Measurements from ENCODE around the gene STX7.
A peak's percentile ranks its signal among the peaks of the same experiment; 100 is the strongest.

STX7 gene

DNA sequence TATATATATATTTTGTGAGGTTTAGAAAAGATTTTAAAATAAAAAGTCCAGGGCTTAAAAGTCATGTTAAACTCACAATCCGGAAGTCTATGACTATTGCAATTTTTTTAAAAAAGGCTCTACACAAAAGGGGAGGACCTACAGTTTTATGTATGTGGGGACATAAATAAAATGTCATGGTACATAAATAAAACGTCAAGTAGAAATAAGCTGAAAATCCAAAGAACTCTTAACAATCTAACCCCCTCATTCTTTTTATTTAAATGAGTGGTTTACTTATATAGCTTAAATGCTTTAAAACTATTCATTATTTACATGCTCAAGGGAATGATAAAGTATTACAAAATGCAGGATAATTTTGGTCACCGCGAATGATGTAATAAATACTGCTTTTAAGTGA lies 36.2 kb downstream of the STX7 start:
- no peak for DNase-seq (ENCODE audit: low read depth)

DNA sequence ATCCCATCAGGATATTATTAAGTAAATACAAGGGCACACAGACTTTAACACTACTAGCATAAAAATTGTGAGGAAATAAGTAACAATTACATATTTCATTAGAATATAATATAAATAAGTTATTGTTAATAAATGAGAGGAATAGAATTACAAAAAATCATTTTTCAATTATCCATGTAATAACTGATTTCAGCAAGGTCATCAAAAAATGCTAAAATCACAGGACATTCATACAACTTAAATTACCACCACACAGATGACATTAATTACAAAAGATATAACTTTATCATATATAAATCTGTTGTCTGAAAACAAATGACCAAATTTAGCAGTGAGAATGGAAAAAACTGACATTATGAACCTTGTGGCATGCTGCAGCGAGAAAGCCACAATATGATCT lies 37.0 kb downstream of the STX7 start:
- DNase-seq (ENCODE audit: low read depth), result no peak

DNA sequence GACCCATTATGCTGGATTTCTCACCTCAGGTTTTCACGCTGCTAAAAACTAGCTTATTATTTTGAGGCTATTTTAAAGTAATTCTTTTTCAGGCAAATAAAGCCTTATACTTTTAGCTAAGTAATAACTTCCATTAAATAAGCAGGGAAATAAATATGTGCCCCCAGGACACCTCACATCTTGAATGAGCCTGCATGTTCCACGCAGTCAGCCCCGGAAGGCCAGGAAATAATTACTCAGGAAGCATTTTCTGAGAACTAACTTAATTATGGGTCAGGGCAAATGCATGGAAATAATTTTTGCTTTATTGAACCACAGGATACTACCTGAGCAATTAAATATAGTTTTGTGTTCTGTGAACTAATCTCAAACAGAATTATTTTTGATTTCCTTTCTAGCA lies 41.1 kb downstream of the STX7 start:
- DNase-seq (ENCODE audit: low read depth), result no peak

DNA sequence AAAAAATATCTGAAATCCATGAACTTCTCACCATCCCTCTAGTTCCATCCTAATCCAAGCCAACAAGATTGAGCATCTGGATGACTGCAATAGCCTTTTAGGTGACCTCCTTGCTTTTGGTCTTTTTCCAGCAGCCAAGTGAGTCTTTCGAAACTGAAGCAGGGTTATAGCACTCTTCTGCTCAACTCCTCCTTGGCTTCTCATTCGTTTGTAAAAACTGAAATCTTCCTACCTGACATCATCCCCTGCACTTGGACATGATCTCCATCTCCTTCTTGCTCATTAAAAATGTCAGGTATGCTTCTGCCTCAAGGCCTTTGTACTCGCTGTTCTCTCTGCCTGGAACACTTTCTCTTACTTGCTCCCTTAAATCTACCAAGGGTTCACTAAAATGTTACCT lies 46.0 kb downstream of the STX7 start:
- DNase-seq (ENCODE audit: low read depth), result no peak

DNA sequence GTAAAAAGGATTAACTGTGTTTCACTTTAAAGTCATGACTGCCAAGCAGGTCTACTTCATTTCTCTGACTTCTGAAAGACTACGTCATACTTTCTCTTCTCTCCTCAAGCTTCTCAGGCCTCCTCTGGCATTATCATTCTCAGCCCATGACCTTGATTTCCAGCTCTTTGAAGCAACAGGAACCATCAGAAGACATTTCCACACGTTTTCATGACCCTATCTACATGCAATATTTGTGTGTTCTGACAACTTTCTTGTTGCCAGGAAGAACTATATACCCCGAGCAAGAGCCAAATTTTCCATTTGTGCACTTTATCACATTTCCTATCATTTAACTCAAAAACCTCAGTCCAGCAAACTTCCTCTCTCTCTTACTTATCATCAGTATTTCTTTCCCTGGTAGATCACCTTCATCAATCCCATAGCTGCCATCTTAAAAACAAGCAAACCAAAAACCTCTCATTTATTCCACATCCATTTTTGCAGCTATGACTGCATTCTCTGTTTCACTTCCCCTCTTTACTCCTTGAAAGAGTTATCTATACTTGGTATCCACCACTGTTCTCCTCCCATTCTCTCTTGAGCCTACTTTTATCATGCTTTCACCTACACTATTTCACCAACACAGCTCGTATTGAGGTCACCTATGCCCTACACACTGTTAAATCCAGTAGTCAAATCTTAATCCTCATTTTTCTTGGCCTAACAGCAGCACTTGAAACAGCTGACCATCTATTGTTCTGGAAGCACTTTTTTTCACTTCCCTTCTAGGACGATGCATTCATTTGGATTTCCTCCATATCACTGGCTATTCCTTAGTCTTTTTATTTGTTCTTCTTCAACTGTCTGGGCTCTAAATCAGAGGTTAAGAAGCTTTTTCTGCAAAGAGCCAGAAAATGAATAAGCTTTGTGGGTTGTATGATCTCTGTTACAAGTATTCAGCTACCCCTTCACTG lies 47.1 kb downstream of the STX7 start:
- no peak for DNase-seq (ENCODE audit: low read depth)

DNA sequence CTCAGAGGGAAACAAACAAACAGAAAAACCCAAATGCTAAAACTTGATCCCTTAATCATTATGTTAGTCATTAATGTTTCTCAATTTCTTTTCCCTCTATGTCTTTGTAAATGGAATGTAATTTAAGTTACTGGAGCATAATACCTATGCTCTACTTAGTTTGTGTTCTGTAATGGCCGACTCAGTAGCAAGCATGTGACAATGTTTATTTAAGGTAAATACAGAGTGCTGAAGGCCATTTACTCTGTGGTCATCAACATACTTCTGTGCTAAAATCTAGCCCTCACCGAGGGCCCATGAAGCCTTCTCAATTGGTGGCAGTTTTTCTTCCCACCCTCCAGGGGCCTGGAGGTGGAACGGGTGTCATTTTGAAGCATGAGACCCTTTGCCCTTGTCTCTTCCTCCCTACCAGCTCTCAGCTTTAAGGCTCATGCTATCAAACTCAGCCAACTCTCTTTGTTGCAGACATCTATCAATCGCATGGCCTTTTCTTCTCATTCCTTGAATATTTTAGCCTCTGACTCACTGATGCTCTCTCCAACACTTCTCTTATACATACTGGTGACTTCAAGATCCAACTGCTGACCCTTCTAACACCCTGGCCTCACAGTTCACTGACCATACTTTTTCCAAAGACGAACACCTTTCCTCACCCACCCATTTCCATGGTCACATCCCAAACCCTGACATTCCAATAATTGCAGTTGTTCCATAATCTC lies 48.2 kb downstream of the STX7 start:
- peak; percentile 64 for DNase-seq (ENCODE audit: low read depth)

DNA sequence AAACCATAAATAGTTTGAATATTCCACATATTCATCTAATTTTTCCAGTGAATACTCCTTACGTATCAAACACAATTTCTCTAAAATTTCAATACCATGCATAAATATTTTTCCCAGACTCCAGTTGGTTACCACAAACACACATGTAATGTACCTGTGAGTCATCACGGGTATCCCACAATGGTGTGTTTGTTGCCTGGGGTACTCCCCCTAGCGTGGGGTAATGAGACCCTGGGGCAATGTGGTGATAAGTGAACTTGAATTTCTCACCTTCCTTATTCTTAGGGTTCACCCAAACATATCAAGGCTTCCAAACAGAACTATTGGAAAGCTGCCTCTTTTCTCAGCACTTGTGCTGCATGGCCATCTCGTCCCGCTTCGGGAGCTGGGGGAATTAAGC lies 51.0 kb downstream of the STX7 start:
- no peak for DNase-seq (ENCODE audit: low read depth)

DNA sequence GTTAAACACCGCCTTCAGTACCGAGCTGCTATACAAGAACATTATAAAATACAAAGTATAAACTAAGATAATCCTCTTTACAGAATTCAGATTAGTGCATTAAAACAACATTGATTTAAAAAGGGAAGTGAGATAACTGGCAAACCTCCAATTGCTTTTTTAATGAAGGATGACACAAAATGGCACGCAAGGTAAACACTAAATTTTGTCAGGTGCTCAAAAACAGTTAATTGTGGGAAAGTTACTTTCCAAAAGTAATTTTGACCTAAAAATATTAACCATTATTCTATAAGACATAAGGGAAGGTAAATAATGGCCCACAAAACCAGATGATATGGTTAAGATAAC lies 53.3 kb downstream of the STX7 start:
- no peak for DNase-seq (ENCODE audit: low read depth)

DNA sequence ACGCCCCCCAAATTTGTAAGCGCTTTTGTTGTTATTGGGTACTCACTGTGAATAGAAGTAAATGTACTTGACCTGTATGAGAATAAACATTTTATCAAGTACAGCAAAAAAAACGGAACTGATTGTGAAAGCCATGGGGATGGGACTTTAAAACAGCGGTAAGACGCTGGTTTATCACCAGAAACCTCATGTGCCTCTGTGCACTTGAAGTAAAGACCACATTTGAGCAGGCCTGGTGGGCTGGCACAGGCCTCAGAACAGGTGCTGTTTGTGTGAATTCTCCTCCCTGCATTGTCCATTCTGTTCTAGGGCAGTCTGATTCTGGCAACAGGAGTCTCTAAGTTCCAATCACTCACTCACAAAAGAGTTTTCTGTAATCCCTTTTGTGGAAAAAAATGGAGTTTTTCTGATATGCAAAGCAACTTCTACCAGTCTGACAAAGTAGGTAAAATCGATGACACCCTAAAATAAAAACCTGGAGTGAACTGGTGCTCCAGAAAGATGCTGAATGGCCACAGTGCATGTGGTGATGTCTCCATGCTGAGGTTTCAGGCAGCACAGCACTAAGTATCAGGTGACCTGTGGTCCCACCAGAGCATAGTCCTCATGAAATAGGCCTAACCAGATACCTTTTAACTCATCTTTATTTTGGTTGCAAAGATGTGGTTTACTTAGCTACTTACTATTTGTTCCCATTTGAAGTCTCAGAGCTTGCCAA lies 53.9 kb downstream of the STX7 start:
- no peak for DNase-seq (ENCODE audit: low read depth)

DNA sequence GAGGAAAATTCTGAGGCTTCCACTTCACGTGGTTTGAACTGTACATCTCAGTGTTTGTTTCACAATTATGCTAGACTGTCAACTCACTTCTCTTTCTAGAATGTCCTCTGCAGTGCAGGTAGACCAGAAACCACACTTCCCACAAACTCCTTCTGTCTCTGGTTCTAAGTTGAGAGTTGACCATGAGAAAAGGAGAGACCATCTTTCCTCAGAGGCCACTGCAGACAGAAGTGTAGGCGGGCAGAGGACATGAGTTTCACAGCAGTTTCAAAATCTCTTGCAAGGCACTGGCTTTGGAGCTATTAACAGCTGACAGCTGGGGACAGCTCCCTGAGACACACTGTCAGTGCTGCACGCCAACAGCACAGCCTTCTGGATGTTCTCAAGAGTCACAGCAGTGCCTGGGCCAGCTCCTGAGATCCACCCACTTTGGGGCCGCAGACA lies 56.2 kb downstream of the STX7 start:
- DNase-seq (ENCODE audit: low read depth), result no peak

DNA sequence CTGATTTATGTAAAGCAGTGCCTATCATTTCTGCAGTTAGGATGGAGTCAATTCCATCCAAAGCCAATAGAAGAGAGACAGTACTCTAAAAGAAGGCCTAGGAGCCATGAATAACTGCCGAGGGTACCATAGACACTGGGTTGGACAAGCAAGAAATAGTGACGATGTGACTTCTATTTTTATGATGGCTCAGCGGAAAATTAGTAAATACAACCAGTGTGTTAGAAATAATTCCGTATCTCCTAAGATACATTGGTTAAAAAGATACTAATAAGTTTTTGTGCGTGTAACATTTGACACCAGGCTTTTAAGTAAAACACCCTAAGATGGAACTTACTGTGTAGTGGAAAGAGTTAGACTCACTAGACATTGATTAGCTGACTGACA lies 66.1 kb downstream of the STX7 start:
- DNase-seq (ENCODE audit: low read depth), result no peak

DNA sequence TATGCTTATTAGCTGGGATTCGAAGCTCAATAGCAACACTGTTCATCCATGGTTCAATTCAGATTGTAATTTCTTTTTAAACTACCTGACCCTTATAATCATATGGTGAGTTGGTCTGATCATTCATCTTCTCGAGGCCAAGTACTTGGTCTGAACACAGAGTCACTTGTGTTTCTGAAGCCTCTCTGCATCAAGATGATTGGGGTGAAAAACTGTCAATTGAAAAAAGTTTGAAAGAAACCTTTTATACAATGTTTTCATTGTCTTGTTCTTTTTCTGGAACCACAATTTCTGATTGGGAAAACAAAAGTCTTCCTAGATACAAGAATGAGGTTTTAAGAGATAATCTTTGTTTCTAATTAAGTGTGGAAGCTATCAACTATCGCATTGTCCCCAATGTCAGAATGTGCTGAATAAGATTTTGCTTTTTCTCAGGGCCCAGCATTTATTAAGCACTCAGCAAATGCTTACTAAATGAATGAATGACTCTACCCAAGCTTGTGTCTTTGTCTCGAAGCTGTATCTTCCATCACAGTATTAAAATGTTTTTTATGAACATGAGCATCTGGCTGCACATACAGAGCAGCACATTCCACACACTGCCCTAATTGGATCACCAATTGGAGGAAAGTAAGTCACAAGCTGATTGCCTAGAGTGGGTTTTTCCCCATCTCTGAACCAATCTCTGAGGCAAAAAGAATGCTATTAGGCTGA lies 66.6 kb downstream of the STX7 start:
- no peak for DNase-seq (ENCODE audit: low read depth)

DNA sequence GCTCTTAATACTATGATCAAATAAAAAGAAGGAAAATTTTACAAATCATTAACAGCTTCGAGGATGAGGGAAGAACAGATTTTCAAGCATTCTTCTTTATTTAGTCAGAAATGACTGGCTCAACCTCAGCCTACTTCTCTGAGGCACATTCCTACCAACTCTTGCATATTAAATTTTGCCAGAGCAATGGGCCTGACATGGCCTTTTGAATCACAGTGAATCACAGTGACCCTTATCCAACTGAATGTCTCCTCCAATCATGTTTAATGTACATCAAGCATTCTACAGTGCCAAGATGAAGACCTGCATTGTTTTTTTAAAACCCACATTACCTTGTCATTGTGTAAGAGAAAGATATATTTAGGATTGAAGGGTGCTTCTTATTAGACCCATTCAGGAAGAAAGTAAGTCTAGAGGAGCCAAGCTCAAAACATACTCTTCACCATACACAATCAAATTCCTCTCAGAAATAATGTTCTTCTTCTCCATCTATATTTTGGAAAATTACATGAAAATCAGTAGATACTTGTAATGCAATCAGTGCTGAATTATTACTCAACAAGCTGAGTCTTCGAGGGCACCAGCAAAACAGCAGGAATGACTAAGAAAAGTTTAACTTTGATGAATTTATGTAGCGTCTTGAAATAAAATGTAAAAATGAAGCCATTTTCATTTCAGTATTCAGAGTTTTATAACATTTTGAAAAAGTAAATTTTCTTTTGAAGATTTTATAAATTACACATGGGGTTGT lies 67.5 kb downstream of the STX7 start:
- peak; percentile 73 for DNase-seq (ENCODE audit: low read depth)

DNA sequence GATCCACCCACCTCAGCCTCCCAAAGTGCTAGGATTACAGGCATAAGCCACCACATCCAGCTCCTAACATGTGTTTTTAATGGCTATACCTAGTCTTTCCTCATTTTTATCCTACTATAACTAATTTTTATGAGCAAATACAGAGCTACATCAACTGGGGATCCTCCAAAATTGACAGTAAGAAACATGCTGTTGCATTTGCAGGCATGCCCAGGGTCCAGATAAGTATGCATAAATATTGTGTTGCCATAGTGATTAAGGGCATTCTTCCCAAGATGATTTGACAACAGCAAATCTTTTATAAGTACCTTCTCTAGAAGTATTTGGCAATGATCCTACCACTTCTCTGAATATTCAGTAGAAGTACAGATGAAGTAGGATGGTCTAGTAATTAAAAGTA lies 69.7 kb downstream of the STX7 start:
- no peak for DNase-seq (ENCODE audit: low read depth)

DNA sequence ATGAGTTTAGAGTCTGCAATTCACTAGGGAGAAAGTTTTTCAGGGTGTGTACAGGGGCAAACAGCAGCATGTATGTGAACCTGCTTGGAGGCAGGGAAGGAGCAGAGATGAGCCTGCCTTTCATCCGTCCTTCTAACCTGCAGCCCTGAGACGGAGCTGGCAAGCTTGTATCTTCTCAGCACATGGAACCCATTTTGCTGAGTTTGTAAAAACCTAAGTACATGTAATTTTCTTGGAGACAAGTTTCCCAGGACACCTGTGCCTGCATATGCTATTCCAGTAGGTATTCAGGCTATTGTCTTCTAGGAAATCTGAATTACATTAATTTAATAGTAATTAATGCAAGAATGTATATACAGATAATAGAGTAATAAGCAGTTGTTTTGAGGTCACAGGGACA lies 82.8 kb downstream of the STX7 start:
- DNase-seq (ENCODE audit: low read depth), result no peak

DNA sequence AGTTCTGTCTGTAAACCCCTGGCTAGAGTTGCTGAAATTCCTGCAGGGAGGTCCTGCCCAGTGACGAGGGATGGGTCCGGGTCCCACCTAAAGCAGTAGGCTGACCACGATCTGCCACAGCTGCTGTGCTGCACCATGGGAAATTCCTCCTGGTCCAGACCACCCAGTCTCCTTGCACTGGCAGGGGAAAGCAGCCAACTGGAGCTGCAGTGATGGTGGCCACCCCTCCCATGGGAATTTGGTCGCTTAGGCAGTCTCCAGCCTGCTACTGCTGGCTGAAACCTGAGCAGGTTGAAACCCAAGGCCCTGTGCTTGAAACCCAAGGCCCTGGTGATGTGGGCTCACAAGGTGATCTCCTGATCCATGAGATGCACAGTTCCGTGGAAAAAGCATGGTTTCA lies 87.7 kb downstream of the STX7 start:
- no peak for DNase-seq (ENCODE audit: low read depth)

DNA sequence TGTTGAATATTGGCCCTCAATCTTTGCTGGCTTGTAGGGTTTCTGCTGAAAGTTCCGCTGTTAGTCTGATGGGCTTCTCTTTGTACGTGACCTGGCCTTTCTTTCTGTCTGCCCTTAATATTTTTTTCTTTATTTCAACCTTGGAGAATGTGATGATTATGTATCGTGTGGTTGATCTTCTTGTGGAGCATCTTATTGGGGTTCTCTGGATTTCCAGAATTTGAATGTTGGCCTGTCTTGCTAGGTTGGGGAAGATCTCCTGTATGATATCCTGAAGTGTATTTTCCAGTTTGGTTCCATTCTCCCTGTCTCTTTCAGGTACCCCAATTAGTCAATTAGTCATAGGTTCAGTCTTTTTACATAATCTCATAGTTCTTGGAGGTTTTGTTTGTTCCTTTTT lies 89.1 kb downstream of the STX7 start:
- DNase-seq (ENCODE audit: low read depth), result no peak

DNA sequence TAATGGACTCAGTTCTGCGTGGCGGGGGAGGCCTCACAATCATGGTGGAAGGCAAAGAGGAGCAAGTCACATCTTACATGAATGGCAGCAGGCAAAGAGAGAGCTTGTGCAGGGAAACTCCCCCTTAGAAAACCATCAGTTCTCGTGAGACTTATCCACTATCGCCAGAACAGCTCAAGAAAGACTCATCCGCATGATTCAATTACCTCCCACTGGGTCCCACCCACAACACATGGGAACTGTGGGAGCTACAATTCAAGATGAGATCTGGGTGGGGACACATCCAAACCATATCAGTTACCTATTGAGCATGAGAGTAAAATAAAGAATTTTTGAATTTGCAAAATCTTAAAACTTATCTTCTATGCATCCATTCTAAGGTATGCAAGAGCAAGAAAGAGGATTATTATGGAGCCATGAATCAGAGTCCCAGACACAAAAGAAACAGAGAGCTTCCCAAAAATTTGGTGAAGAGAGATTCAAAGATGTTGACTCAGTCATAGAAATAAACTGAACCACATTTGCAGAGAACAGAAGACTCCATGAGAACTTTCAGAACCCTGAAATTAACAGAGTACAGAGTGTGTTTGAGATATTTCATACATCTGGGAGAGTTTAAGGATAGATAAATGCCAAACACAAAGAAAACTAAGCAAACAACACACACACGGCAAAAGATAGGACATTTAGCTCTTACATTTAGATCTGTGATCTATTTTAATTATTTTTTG lies 94.5 kb downstream of the STX7 start:
- no peak for DNase-seq (ENCODE audit: low read depth)

DNA sequence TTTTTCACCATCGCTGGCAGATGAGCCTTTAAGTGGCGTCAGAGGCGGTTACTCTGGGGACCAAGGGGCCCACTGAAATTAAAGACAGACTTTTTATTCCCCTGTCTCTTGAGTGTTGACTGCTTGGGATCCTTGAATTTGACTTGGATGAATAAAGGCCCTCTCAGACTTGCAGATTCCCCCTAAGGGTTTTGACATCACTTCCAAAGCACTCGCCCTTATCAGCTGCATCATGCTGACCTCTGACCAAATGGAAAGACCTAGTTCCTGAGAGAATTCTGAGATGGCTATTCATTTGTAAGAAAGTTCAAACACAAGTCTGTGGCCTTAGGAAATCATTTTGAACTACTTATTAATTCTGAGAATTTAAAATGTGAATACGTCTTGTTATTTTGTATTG lies 98.2 kb downstream of the STX7 start:
- DNase-seq (ENCODE audit: low read depth), result no peak

DNA sequence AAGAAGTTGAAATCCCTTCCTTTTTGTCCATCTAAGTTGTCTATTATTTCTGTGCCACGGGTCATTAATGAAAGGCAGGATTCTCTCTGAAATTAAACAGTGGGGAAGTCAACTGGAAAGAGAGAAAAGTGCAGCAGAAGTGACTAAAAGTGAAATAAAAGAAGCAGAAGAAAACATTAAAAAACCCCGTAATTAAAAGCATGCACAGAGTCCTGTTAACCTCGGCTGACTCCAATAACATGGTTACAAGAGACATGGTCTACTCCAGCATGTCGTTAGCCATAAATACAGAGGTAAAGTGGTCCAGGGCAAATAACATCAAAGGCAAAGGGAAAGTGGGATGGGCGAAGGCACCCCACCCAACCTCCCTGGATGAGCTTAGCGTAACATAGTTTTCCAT lies 98.6 kb downstream of the STX7 start:
- no peak for DNase-seq (ENCODE audit: low read depth)

DNA sequence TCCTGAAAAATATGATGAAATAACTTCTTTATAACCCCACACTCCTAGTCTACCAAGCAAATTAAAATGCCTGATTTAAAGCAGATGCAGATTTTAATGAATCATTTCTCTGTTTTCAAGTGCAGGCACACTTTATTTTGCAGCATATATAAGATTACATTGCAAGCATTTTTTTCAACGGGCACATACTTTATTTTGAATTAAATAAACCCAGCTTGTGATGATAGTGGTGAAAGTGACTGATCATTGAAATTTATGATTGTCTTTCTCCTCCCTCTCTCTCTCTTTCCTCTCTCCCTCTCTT lies 99.5 kb downstream of the STX7 start:
- no peak for DNase-seq (ENCODE audit: low read depth)

All from HS-27A (cell line).